SU-DHL-6 (cell line): Measurements from ENCODE around the gene CDH22.

Experiments
- CTCF ChIP-seq: fragments of 200-600 bp; sonication (generic); IDR thresholded peaks from one replicate; pipeline ENCODE4 v1.5.1; 2017; ENCODE audit warnings: antibody characterized with exemption, mild to moderate bottlenecking, low read length, moderate library complexity; ENCODE audit not compliant: insufficient read depth, poor library complexity, severe bottlenecking
- EZH2phosphoT487 ChIP-seq: fragments of 200-600 bp; sonication (generic), shearing (Covaris generic); conservative IDR thresholded peaks from 2 replicates; pipeline ENCODE4 v1.6.1; 2018; ENCODE audit warnings: mild to moderate bottlenecking, antibody characterized with exemption, low read length, moderate library complexity, mixed read lengths

- no peak for TF ChIP-seq CTCF
- TF ChIP-seq EZH2phosphoT487: no peak
Observed at GRCh38 chr20:46169245-46170171, 138.8 kb downstream of the CDH22 start.
